DMS53 treated with DMSO at 0.1 percent for 48 hours (cell line): ENCODE measurements around the gene TMEM178A.
"Not testable (repeated sequence)": the region's sequence is repeated elsewhere in the genome, so short reads cannot be mapped to it uniquely, and the experiment has no call there.

Experiments used
- DNase-seq: peaks from one replicate; lab custom pipeline; 2025; ENCODE audit not compliant: unreplicated experiment; lab: John Stamatoyannopoulos, UW

The TMEM178A gene

GRCh38 chr2:39647104-39647765 lies 18.5 kb upstream of the TMEM178A start:
- DNase-seq, result no peak

- DNase-seq, result no peak
These were observed 17.1 kb upstream of the TMEM178A start for GRCh38 chr2:39648580-39648979.

GRCh38 chr2:39649511-39649910 lies 16.2 kb upstream of the TMEM178A start:
- no peak for DNase-seq

- DNase-seq, result no peak
These were observed 15.2 kb upstream of the TMEM178A start for GRCh38 chr2:39650468-39650867.

GRCh38 chr2:39656215-39656614 lies 9.5 kb upstream of the TMEM178A start:
- not testable (repeated sequence) for DNase-seq

- no peak for DNase-seq
These were observed 8.3 kb upstream of the TMEM178A start for GRCh38 chr2:39657287-39657937.

- no peak for DNase-seq
These were observed 7.3 kb upstream of the TMEM178A start for GRCh38 chr2:39658371-39658770.

GRCh38 chr2:39659765-39660611 lies 5.7 kb upstream of the TMEM178A start:
- DNase-seq, result no peak

GRCh38 chr2:39660612-39661236 lies 5.0 kb upstream of the TMEM178A start:
- DNase-seq, result no peak

- DNase-seq, result no peak
These were observed 3.9 kb upstream of the TMEM178A start for GRCh38 chr2:39661826-39662225.

- no peak for DNase-seq
These were observed 2.4 kb upstream of the TMEM178A start for GRCh38 chr2:39663187-39663930.

GRCh38 chr2:39664232-39664887 lies 1.4 kb upstream of the TMEM178A start:
- no peak for DNase-seq

GRCh38 chr2:39664888-39665591 lies 677 bp upstream of the TMEM178A start:
- DNase-seq, result no peak

- DNase-seq, result no peak
These were observed 879 bp downstream of the TMEM178A start for GRCh38 chr2:39666491-39667101.

GRCh38 chr2:39667104-39667885 lies 1.6 kb downstream of the TMEM178A start:
- DNase-seq, result no peak

GRCh38 chr2:39667886-39668276 lies 2.2 kb downstream of the TMEM178A start:
- DNase-seq, result no peak

GRCh38 chr2:39668576-39669080 lies 2.9 kb downstream of the TMEM178A start:
- no peak for DNase-seq

GRCh38 chr2:39671604-39672003 lies 5.9 kb downstream of the TMEM178A start:
- no peak for DNase-seq
